Keratinocyte (primary cell): ENCODE measurements around the gene FARP2. TPM values are rescaled to one million over a fixed set of nuclear protein-coding genes. Genes with fewer than 3 reads are reported as not detected.

Experiments
- DNase-seq: peaks from one replicate; pipeline ENCODE4 v3.0.0-alpha.2; 2011; ENCODE audit warnings: low read depth, missing footprints, low spot score
- FAIRE-seq: peaks from 2 replicates; lab custom pipeline; 2011; peaks lifted over from hg19 to GRCh38; lab: Jason Lieb, UNC
- H2AFZ ChIP-seq: 2 replicates; pipeline ENCODE4 v1.6.0; 2012; ENCODE audit warnings: low read length, control low read depth, inconsistent platforms; ENCODE audit not compliant: control insufficient read depth
- H3K27ac ChIP-seq: 2 replicates; pipeline ENCODE4 v1.5.1; 2011; ENCODE audit warnings: low read length; ENCODE audit not compliant: control insufficient read depth, insufficient read depth
- H3K27me3 ChIP-seq: 3 replicates; pipeline ENCODE4 v1.6.0; 2011; ENCODE audit warnings: low read length; ENCODE audit not compliant: control insufficient read depth, insufficient read depth; ENCODE audit errors: extremely low read depth
- H3K36me3 ChIP-seq, 2 experiments: 2 replicates in 1 of 2; 3 replicates in 1 of 2; pipeline ENCODE4 v1.5.1; 2011; ENCODE audit warnings: low read length in 2 of 2, mild to moderate bottlenecking in 1 of 2; ENCODE audit not compliant: control insufficient read depth in 2 of 2, insufficient read depth in 2 of 2; ENCODE audit errors: extremely low read depth in 1 of 2
- H3K4me1 ChIP-seq: 3 replicates; pipeline ENCODE4 v1.5.1; 2011; ENCODE audit warnings: low read length; ENCODE audit not compliant: control insufficient read depth, insufficient read depth; ENCODE audit errors: extremely low read depth
- H3K4me2 ChIP-seq: 3 replicates; pipeline ENCODE4 v1.6.0; 2011; ENCODE audit warnings: low read depth, low read length; ENCODE audit not compliant: control insufficient read depth, insufficient read depth; ENCODE audit errors: extremely low read depth
- H3K4me3 ChIP-seq, 3 experiments: fragments of 200-600 bp in 1 of 3; sonication (generic) in 1 of 3; 2 replicates in 2 of 3; 3 replicates in 1 of 3; pipeline ENCODE4 v1.5.1; 2011 to 2016; ENCODE audit warnings: low read length in 3 of 3, mild to moderate bottlenecking in 3 of 3, control low read depth in 2 of 3, inconsistent platforms in 1 of 3, low read depth in 1 of 3, mixed read lengths in 1 of 3, mixed run types in 1 of 3, moderate library complexity in 1 of 3; ENCODE audit not compliant: control insufficient read depth in 2 of 3, insufficient read depth in 2 of 3; ENCODE audit errors: extremely low read depth in 1 of 3
- H3K79me2 ChIP-seq: 2 replicates; pipeline ENCODE4 v1.6.0; 2012; ENCODE audit warnings: low read length; ENCODE audit not compliant: control insufficient read depth, insufficient read depth
- H3K9ac ChIP-seq: 3 replicates; pipeline ENCODE4 v1.6.0; 2011; ENCODE audit warnings: low read length; ENCODE audit not compliant: control insufficient read depth, insufficient read depth; ENCODE audit errors: extremely low read depth
- H3K9me1 ChIP-seq: 3 replicates; pipeline ENCODE4 v1.6.0; 2011; ENCODE audit warnings: low read length; ENCODE audit not compliant: control insufficient read depth, insufficient read depth; ENCODE audit errors: extremely low read depth
- H3K9me3 ChIP-seq: 2 replicates; pipeline ENCODE4 v1.5.1; 2012; ENCODE audit warnings: low read depth, low read length; ENCODE audit not compliant: control insufficient read depth
- H4K20me1 ChIP-seq: 3 replicates; pipeline ENCODE4 v1.6.0; 2011; ENCODE audit warnings: low read length; ENCODE audit not compliant: control insufficient read depth, insufficient read depth; ENCODE audit errors: extremely low read depth
- EZH2 ChIP-seq: IDR thresholded peaks from one replicate; pipeline ENCODE4 v1.6.1; 2012; ENCODE audit warnings: inconsistent platforms, mild to moderate bottlenecking, low read length, moderate library complexity
- dilution Hi-C: fragments of 300-500 bp; cut with MboI; formaldehyde crosslinking; loops from one replicate; pipeline ENCODE4 v1.7.0; 2020; ENCODE audit warnings: low sequenced_read_pairs; ENCODE audit not compliant: extremely low pct_ligation_motif_present
- polyA plus RNA-seq, 5 experiments: library from polyadenylated mRNA; depleted of rRNA in 3 of 5; stranded (reverse) in 3 of 5; stranded (forward) in 1 of 5; unstranded in 1 of 5; fragments of >200 nt; gene quantifications; 1 replicate in 1 of 5; 2 replicates in 3 of 5; 3 replicates in 1 of 5; pipeline versions ENCODE4 v1.2.1 to v1.2.3, GENCODE V29; 2011 to 2012; ENCODE audit warnings: missing spikeins in 2 of 5, low read depth in 1 of 5, low replicate concordance in 1 of 5
- TF ChIP-seq, protein P1 (sequence below), 3 experiments: IDR thresholded peaks in 1 of 3; conservative IDR thresholded peaks in 1 of 3; optimal IDR thresholded peaks in 1 of 3; 2 replicates in 2 of 3; 3 replicates in 1 of 3; pipeline versions ENCODE3 to v1.5.1; 2011; ENCODE audit warnings: low read length in 3 of 3, mild to moderate bottlenecking in 3 of 3, moderate library complexity in 2 of 3, control low read depth in 1 of 3, inconsistent platforms in 1 of 3; ENCODE audit not compliant: insufficient read depth in 2 of 3; ENCODE audit errors: extremely low read depth in 1 of 3

Gene FARP2
- polyA plus RNA-seq, 1 donor (not counting 4 experiments of a cell fraction or from before 2014, with no cell fraction given), result 39.3 TPM

DNA sequence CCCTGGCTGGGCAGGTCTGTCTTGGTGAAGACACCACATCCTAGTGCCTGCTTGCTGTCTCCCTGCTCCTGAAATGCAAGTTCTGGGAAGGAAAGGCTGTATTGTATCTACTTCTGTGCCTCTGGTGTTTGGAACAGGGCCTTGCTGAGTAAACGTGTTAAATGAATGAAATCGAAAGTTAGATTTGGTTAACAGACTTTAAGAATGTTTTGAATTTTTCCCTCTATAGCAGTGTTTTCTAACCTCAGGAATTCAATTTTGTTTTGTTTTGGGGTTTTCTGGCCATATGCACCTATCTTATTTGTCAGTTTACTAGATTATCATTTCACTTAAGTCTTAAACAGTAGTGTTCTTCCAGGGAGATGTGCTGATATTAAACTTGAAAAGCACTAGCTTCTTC is 20.7 kb downstream of the FARP2 start:
- no peak overlapping the region for H2AFZ ChIP-seq
- no peak overlapping the region for H3K27ac ChIP-seq
- H3K4me2 ChIP-seq, result no peak overlapping the region
- DNase-seq, result no peak
- no peaks in the 10 kb centered on the region for H3K9me1 ChIP-seq
- H3K9me3 ChIP-seq, result no peaks in the 10 kb centered on the region
- no peak for TF ChIP-seq EZH2
- TF ChIP-seq, protein P1, sequence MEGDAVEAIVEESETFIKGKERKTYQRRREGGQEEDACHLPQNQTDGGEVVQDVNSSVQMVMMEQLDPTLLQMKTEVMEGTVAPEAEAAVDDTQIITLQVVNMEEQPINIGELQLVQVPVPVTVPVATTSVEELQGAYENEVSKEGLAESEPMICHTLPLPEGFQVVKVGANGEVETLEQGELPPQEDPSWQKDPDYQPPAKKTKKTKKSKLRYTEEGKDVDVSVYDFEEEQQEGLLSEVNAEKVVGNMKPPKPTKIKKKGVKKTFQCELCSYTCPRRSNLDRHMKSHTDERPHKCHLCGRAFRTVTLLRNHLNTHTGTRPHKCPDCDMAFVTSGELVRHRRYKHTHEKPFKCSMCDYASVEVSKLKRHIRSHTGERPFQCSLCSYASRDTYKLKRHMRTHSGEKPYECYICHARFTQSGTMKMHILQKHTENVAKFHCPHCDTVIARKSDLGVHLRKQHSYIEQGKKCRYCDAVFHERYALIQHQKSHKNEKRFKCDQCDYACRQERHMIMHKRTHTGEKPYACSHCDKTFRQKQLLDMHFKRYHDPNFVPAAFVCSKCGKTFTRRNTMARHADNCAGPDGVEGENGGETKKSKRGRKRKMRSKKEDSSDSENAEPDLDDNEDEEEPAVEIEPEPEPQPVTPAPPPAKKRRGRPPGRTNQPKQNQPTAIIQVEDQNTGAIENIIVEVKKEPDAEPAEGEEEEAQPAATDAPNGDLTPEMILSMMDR (optimal IDR thresholded peaks at IDR 0.05 in 1 of 3, IDR thresholded peaks at IDR 0.05 in 1 of 3, conservative IDR thresholded peaks at IDR 0.05 in 1 of 3; ENCODE audit: extremely low read depth in 1 of 3, insufficient read depth in 2 of 3, low read length in 3 of 3), result no peak
- dilution Hi-C loops, result no loop called here
- H3K4me3 ChIP-seq, result no peak overlapping the region
- no peaks in the 10 kb centered on the region for H4K20me1 ChIP-seq
- no peaks in the 10 kb centered on the region for H3K27me3 ChIP-seq
- peaks cover 13% of the 10 kb centered on the region for H3K4me1 ChIP-seq
- FAIRE-seq, result no peak
- no peak overlapping the region for H3K9ac ChIP-seq
- H3K36me3 ChIP-seq, result peaks cover 0 to 7% of the 10 kb centered on the region in 2 experiments
- H3K79me2 ChIP-seq, result peaks cover 39% of the 10 kb centered on the region

GRCh38 chr2:241378816-241379215 is 22.7 kb downstream of the FARP2 start:
- H3K79me2 ChIP-seq, result peaks cover 40% of the 10 kb centered on the region
- H2AFZ ChIP-seq, result no peak overlapping the region
- DNase-seq (no peak), FAIRE-seq (no peak)
- no peaks in the 10 kb centered on the region for H4K20me1 ChIP-seq
- no peak overlapping the region for H3K9ac ChIP-seq
- H3K4me2 ChIP-seq, result no peak overlapping the region
- H3K4me3 ChIP-seq, result no peak overlapping the region
- no peaks in the 10 kb centered on the region for H3K9me3 ChIP-seq
- peaks cover 7 to 10% of the 10 kb centered on the region in 2 experiments for H3K36me3 ChIP-seq
- peaks cover 20% of the 10 kb centered on the region for H3K4me1 ChIP-seq
- dilution Hi-C loops, result no loop called here
- H3K9me1 ChIP-seq, result no peaks in the 10 kb centered on the region
- no peak overlapping the region for H3K27ac ChIP-seq
- TF ChIP-seq, protein P1 (optimal IDR thresholded peaks at IDR 0.05 in 1 of 3, IDR thresholded peaks at IDR 0.05 in 1 of 3, conservative IDR thresholded peaks at IDR 0.05 in 1 of 3; ENCODE audit: extremely low read depth in 1 of 3, insufficient read depth in 2 of 3, low read length in 3 of 3), result no peak
- no peak for TF ChIP-seq EZH2
- no peaks in the 10 kb centered on the region for H3K27me3 ChIP-seq
